Renal cortical epithelial cell (primary cell): ENCODE data around the gene ZNF821. TPM values are rescaled to one million over a fixed set of nuclear protein-coding genes. Genes with fewer than 3 reads are reported as not detected.
"Not testable (repeated sequence)": the region's sequence is repeated elsewhere in the genome, so short reads cannot be mapped to it uniquely, and the experiment has no call there.

Experiments used
- DNase-seq: peaks from one replicate; pipeline ENCODE4 v3.0.0-alpha.2; 2011; ENCODE audit warnings: low read depth
- total RNA-seq: library from RNA; depleted of rRNA; stranded (reverse); fragments of >200 nt; gene quantifications from 2 replicates; pipeline ENCODE4 v1.2.3, GENCODE V29; 2014

ZNF821 gene
- total RNA-seq: 5.7 and 7.2 TPM in 2 replicates

DNA sequence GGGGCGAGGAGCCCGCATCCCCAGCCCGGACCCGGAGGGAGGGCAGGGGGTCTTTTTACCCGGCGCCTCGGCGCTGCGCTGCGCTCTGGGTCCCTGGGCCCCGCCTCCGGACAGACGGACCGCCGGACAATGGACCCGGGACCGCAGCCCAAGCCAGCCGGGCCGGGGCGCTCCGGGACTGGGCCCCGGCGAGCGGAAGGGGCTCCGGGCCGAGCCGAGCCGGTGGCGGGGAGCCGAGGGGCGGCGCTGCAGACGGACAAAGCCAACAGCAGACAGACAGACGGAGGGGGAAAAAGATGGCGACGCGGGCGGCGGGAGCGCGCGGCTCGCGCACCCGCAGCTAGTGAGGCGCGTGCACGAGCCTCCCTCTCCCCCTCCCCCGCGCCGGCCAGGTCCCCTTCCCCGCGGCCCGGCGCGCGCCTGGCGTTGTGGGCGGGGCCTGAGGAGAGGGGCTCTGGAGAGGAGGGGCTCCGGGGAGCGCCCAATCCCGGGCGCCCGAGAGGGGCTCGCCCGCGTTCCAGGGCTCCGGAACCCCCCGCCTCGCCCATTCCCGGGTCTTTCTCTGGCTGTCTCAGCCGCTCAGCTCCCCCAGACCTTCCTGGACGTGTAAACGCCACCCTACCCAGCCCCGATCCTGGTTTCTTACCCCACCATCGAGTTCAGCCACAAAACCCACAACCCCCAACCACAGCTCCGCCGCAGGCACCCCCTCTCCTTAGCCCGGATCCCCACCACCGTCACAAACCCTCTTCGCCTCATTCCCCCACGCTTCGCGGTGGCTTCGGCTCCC is at the start of gene ZNF821:
TSS of gene ZNF821 (minus strand) at position 334 of the 790 bp plus-strand sequence. CDS start 4,236 bp downstream, outside the sequence.
- no peak for DNase-seq

DNA sequence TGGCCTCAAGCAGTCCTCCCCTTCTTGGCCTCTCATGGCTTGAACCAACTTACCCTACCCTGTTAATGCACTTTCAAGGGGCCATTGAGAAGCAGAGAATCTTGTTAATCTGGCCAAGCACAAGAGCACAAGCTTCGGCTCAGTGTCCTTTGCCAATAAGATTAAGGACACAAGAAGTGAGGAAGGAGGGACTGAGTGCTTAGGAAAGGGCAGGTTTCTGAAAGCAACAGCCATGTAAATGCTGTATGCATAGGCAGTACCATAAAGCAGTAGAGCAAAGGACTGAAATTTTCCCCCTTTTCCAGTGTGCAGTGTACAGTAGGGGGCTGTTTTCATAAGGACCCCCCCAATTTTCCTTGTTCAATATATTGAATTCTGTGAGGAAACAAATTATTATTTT is 49.0 kb upstream of the ZNF821 start:
- DNase-seq: no peak

DNA sequence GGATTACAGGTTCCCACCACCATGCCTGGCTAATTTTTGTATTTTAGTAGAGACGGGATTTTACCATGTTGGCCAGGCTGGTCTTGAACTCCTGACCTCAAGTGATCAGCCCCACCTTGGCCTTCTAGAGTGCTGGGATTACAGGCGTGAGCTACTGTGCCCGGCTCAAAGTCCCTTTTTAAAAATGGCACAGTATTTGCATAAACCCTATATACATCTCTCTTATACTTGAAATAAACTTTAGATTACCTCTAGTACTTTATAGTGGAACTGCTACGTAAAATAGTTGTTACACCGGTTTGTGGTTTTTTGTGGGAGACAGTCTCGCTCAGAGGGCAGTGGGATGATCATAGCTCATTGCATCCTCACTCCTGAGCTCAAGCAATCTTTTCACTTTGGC is 47.6 kb upstream of the ZNF821 start:
- no peak for DNase-seq

GRCh38 chr16:71931001-71931400 is 47.0 kb upstream of the ZNF821 start:
- no peak for DNase-seq

GRCh38 chr16:71930013-71930563 is 46.1 kb upstream of the ZNF821 start:
- peak; percentile 18 for DNase-seq

DNA sequence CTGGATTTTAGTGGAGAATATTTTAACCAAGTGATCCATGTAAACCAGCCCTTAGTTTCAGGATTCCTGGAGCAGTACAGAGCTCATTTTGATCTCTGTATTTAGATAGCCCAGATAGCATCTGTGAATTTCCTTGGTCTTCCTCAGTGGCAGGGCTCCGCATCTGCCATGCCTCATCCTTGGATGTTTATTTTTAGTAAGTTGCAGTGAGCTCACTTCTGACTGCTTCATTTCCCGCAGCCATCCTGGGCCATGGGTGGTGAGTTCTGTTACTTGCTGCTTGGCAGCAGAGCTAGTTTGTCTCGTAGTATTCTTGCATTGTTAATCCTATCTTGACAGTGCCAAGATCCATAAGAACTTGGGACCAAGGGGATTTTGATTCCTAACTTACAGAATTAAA is 45.1 kb upstream of the ZNF821 start:
- DNase-seq: no peak

DNA sequence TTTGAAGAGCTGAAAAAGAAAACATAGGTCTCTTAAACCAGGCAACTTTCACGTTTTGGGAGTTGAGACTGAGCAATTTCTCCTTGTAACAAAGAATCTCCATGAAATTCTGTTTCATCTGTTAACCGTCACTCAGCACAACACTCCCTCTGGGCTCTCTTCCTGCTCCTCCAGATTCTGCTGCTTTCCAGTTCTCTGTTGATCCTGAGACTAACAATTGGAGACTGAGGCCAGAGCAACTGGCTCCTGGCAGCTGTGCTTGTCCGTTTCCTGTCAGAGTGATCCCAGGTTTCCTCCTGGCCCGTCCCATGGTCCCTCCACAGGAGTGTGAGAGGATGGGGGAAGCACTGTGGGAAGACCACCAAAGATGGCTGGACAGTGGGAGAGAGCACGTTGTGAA is 43.8 kb upstream of the ZNF821 start:
- DNase-seq: no peak

- peak; percentile 90 for DNase-seq
Measured at GRCh38 chr16:71927383-71927782, 43.4 kb upstream of the ZNF821 start.

DNA sequence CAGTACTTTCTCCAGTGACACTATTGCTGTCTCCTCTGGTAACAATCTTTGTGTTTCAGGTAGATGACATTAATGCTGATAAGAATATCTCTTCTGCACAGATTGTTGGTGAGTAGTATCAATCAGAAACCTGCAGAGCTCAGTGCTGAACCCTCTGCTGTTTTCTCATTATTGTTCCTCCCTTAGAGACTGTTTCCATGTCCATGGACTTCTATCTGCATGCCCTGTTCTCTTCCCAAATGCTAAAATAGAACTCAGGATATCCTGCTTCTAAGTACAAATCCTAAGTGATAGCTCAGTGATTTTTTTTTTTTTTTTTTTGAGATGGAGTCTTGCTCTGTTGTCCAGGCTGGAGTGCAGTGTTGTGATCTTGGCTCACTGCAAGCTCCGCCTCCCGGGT is 40.7 kb upstream of the ZNF821 start:
- DNase-seq: no peak

DNA sequence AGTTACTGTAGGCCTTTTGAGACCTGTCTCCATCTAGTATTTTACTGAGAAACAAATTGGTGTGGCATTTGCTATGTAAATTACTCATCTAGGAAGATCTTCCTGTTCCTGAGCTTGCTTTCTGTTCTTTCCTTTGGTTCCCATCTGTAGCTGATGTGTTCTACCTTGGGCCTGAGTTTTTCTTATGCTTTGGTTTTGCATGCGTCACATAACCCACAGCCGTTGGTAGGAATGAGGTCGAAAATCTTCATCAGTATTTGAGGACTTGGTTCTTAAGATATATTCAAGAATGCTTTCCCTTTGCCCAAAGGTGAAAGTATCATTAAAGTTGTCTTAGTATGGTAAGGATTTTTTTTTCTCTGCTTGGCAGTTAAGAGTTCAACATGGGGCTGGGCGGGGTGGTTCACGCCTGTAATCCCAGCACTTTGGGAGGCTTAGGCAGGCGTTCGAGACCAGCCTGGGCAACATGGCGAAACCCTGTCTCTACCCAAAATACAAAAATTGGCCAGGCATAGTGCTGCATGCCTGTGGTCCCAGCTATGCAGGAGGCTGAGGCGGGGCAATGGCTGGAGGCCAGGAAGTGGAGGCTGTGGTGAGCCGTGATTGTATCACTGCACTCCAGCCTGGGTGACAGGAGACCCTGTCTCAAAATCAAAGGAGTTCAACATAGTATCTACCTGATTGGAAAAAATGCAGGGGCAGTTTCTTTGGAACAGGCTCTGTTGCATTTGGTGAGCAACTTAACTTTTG is 40.1 kb upstream of the ZNF821 start:
- DNase-seq: no peak

DNA sequence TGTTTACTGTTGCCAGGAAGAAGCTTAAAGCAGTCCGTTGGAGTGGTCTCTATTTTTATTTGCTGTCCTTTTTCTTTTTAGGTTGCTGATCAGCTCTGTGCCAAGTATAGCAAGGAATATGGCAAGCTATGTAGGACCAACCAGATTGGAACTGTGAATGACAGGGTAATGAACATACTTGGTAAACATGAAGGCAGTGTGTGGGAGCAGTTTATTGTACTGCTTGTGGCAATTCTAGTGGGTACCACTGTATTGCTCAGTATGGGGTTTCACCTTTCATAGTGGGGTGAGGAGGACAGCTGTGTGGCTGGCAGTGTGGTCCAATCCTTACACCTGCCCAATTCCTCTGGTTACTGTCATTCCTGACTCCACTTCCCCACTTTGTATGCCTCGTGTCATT is 36.7 kb upstream of the ZNF821 start:
- no peak for DNase-seq

GRCh38 chr16:71919035-71919434 is 35.1 kb upstream of the ZNF821 start:
- no peak for DNase-seq

GRCh38 chr16:71917900-71918299 is 33.9 kb upstream of the ZNF821 start:
- no peak for DNase-seq

DNA sequence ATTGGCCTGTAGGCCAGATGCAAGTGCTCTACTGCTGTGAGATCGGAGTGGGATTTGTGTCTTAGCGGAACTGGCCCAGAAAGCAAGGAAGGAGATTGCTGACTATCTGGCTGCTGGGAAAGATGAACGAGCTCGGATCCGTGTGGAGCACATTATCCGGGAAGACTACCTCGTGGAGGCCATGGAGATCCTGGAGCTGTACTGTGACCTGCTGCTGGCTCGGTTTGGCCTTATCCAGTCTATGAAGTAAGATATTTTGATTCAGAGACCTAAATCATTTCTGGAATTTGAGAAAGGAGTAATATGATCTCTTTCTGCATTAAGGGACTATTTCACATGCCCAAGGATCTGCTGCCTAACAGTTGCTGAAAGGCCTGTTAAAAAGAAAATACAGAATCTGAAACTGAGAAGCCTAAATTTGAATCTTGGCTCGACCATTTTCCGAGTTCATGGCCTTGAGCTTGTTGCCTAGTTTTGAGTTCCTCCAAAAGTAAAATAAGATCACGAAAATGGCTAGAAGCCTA is 32.5 kb upstream of the ZNF821 start:
- DNase-seq: no peak

DNA sequence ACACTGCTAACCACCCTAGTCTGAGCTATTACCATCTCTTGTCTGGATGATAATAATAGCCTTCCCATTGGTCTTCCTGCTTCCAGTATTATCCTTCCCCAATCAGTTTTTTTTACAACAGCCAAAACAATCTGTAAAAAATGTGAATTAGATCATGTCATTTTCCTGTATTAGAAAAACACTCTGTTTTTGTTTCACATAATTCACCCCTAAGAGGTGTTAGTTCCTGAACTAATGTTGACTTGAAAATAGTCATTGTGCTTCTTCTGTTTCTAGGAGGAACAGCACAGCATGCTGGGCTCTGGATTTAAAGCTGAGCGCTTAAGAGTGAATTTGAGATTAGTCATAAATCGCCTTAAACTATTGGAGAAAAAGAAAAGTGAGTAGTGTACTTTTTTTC is 31.4 kb upstream of the ZNF821 start:
- no peak for DNase-seq

GRCh38 chr16:71914802-71915201 is 30.8 kb upstream of the ZNF821 start:
- no peak for DNase-seq

- DNase-seq: no peak
Measured at GRCh38 chr16:71912534-71913275, 28.7 kb upstream of the ZNF821 start.

DNA sequence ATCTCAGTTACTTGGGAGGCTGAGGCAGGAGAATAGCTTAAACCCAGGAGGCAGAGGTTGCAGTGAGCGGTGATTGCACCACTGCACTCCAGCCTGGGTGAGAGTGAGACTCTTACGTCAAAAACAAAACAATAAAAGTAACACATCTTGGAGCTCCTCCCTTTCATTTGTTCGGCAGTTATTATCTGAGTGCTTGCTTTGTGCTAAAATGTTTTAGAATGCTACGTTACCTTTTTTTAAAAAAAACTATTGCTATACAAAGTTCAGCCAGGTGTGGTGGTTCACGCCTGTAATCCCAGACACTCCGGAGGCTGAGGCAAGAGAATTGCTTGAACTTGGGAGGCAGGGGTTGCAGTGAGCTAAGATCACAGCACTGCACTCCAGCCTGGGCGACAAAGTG is 27.1 kb upstream of the ZNF821 start:
- no peak for DNase-seq

- DNase-seq: not testable (repeated sequence)
Measured at GRCh38 chr16:71905765-71906164, 21.8 kb upstream of the ZNF821 start.

- DNase-seq: no peak
Measured at GRCh38 chr16:71904239-71904638, 20.3 kb upstream of the ZNF821 start.

GRCh38 chr16:71903608-71904007 is 19.6 kb upstream of the ZNF821 start:
- DNase-seq: no peak
